ENCODE measurements around the gene TUBGCP3. TPM values are rescaled to one million over a fixed set of nuclear protein-coding genes. Genes with fewer than 3 reads are reported as not detected.

TUBGCP3 gene
- total RNA-seq, 1 experiment from 2014 or later, result 37.3 TPM

DNA sequence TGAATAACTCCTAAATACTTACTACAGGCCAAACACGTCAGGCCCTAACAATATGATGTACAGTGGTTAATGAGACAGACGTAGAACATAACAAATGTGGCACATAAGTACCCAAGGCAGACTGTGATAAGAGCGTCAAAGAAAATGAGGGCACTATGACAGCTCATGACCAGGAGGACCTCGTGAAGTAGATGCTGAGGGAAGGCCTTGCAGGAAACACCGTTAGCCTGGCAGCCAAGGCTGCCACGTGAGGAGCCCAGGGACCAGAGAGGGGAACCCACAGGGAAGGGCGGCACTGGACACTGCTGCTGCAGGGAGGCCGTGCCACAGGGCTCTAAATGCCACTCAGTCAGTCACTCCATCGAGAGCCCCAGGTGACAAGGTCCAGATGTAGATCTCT is 5.7 kb downstream of the TUBGCP3 start:
- Mint-ChIP-seq H3K4me3 (no peak overlapping the region), H3K4me1 (peaks cover 16 to 17% of the 10 kb centered on the region in 2 experiments), H3K9me3 (peaks cover 7 to 11% of the 10 kb centered on the region in 2 experiments), H3K27me3 (ENCODE audit: low read depth) (peaks cover 2% of the 10 kb centered on the region; the same call in 1 of the 2 replicates), H3K27ac (peak overlapping the region in 1 of 3 experiments; percentile 56; a peak in 1 of 7 replicates), H3K36me3 (ENCODE audit: insufficient read depth in 1 of 3, low read depth in 3 of 3) (peaks cover 12 to 24% (median 17%) of the 10 kb centered on the region in 3 experiments)
- Histone ChIP-seq H2BK5ac (ENCODE audit: insufficient read length, low read length) (no peak overlapping the region), H3K4ac (ENCODE audit: low read depth, low read length) (no peak overlapping the region), H3K79me2 (ENCODE audit: insufficient read depth, low read length) (peaks cover 20% of the 10 kb centered on the region; the same call in 1 of the 2 replicates), H2AK5ac (ENCODE audit: insufficient read length, low read length) (no peak overlapping the region), H3K4me1 (ENCODE audit: insufficient read depth, low read length) (no peaks in the 10 kb centered on the region), H3K56ac (ENCODE audit: insufficient read length, low read depth, low read length) (no peak overlapping the region), H3K79me1 (ENCODE audit: insufficient read depth, low read depth, low read length, poor library complexity, severe bottlenecking) (peaks cover 3% of the 10 kb centered on the region), H3K14ac (ENCODE audit: insufficient read depth, low read length) (no peak overlapping the region), H4K91ac (ENCODE audit: insufficient read length, low read depth, low read length) (no peak overlapping the region), H4K8ac (replicated peaks; ENCODE audit: insufficient read length, low read depth, low read length) (no peak overlapping the region), H2BK15ac (ENCODE audit: low read depth, low read length) (no peak overlapping the region), H3K23me2 (ENCODE audit: insufficient read length, low read depth, low read length, poor library complexity, severe bottlenecking) (peaks cover 4% of the 10 kb centered on the region), H3K4me2 (ENCODE audit: insufficient read depth, insufficient read length, low read length) (no peak overlapping the region), H3K27me3 (ENCODE audit: insufficient read depth, low read length) (no peaks in the 10 kb centered on the region), H4K20me1 (ENCODE audit: control insufficient read depth, insufficient read depth, insufficient read length) (no peaks in the 10 kb centered on the region), H3K23ac (ENCODE audit: insufficient read length, low read depth, low read length) (no peak overlapping the region), H3K9ac (ENCODE audit: extremely low read depth, insufficient read length, low read length) (no peak overlapping the region), H3K9me3 (ENCODE audit: control insufficient read depth, low read depth, low read length) (no peaks in the 10 kb centered on the region), H2BK12ac (ENCODE audit: insufficient read length, low read depth, low read length) (no peak overlapping the region), H3T11ph (ENCODE audit: low read length) (no peak overlapping the region), H2BK120ac (ENCODE audit: low read depth, low read length, poor library complexity, severe bottlenecking) (no peak overlapping the region), H4K5ac (ENCODE audit: insufficient read length, low read depth, low read length) (no peak overlapping the region), H3K27ac (ENCODE audit: insufficient read length, low read depth, low read length) (no peak overlapping the region), H2AFZ (ENCODE audit: low read length) (no peak overlapping the region), H2BK20ac (ENCODE audit: low read depth, low read length, poor library complexity, severe bottlenecking) (no peak overlapping the region), H3K18ac (ENCODE audit: insufficient read length, low read depth, low read length) (no peak overlapping the region)
- no peak for DNase-seq
- TF ChIP-seq, protein P1, sequence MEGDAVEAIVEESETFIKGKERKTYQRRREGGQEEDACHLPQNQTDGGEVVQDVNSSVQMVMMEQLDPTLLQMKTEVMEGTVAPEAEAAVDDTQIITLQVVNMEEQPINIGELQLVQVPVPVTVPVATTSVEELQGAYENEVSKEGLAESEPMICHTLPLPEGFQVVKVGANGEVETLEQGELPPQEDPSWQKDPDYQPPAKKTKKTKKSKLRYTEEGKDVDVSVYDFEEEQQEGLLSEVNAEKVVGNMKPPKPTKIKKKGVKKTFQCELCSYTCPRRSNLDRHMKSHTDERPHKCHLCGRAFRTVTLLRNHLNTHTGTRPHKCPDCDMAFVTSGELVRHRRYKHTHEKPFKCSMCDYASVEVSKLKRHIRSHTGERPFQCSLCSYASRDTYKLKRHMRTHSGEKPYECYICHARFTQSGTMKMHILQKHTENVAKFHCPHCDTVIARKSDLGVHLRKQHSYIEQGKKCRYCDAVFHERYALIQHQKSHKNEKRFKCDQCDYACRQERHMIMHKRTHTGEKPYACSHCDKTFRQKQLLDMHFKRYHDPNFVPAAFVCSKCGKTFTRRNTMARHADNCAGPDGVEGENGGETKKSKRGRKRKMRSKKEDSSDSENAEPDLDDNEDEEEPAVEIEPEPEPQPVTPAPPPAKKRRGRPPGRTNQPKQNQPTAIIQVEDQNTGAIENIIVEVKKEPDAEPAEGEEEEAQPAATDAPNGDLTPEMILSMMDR (conservative IDR thresholded peaks at IDR 0.05), result no peak
- no CpG with 5 or more reads among the region's 9 CpGs for WGBS (ENCODE audit: extremely low coverage, insufficient read length, low lambda C conversion rate)

Measured in H9 (cell line).